NCI-H2227 (cell line): ENCODE measurements around the gene GDF11.

Experiments used
- DNase-seq: peaks from one replicate; lab custom pipeline; 2025; ENCODE audit not compliant: unreplicated experiment; lab: John Stamatoyannopoulos, UW

Gene GDF11

DNA sequence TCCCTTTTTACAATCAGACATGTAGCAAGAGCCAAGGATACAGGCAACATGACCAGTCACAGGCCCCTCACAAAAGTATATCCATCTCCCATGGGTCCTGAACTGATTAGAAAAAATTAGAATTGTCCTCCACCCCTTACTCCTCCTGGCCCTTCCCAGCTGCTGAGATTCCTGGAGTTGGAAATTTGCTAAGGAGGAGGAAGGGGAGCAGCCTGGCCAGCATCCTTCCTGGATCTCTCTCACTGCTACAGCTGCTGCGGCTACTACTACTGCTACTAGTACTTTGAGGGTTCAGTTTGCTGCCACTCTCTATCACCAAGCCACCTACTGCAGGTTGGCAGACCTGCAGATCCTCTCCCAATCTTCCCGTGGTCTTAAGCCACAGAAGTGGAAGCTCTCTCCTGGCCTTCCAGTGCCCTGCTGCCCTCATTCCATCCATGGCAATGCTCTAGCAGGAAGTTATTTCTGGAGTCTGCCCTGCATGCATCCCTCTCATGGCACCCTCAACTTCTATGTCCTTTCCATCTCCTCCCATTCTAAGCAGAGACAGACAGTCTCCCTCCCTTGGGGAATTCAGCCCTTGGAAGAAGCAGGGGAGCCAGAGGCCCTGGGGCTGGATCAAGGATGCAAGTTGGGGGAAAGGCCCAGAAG lies 36.2 kb upstream of the GDF11 start:
- DNase-seq: no peak

- DNase-seq: peak; percentile 47
These were observed 35.7 kb upstream of the GDF11 start for GRCh38 chr12:55707219-55707671.

GRCh38 chr12:55707841-55708694 lies 34.9 kb upstream of the GDF11 start, which contains the start of gene ITGA7:
Gene ITGA7, minus strand, starts transcription at chr12:55707904. Its CDS starts 222 bp downstream, at chr12:55707682.
- peak; percentile 89 for DNase-seq

- no peak for DNase-seq
These were observed 34.2 kb upstream of the GDF11 start for GRCh38 chr12:55708695-55709233.

- no peak for DNase-seq
These were observed 31.0 kb upstream of the GDF11 start for GRCh38 chr12:55711786-55712553.

- DNase-seq: no peak
These were observed 30.1 kb upstream of the GDF11 start for GRCh38 chr12:55712700-55713415.

GRCh38 chr12:55713721-55714120 lies 29.2 kb upstream of the GDF11 start:
- DNase-seq: no peak

- no peak for DNase-seq
These were observed 27.7 kb upstream of the GDF11 start for GRCh38 chr12:55715169-55715764.

- peak; percentile 97 for DNase-seq
These were observed 26.9 kb upstream of the GDF11 start, which contains the start of gene BLOC1S1 for GRCh38 chr12:55715833-55716581. Gene BLOC1S1, plus strand, starts transcription at chr12:55716046. Its CDS starts 6 bp downstream, at chr12:55716052.

DNA sequence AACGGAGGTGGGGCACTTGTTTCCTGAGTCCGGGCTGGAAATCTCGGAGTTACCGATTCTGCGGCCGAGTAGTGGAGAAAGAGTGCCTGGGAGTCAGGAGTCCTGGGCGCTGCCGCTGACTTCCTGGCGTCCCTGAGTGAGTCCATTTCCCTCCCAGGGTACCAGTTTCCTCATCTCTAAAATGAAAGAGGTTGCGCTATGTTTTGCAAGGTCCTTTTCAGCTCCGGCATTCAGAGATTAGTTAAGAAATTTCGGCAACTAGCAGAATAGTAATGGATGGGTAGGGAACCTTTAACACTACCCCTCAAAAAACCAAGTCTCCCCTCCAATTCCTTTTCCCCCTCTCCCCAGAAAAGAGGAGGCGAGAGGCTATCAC lies 26.4 kb upstream of the GDF11 start:
- DNase-seq: no peak

GRCh38 chr12:55717011-55718007 lies 25.6 kb upstream of the GDF11 start:
- DNase-seq: no peak

DNA sequence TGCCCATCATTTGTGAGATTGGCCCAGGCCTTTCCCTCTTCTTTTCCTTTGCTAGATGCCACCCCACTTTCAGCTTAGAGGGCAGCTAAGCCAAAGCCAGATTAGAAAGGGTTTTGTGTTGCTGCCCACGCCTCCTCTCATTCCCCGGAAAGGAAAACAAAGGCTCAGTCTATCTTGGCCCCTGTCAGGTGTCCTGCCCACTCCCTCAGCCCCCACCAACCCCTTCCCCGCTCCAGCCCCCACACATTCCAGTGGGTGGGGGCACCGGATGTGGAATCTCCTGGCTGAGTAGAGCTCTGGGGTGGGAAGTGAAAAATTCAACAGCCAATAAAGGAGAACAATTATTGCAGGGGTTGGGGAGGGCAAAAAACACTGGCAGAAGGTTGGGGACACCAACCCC lies 24.9 kb upstream of the GDF11 start:
- DNase-seq: no peak

GRCh38 chr12:55718624-55719275 lies 24.2 kb upstream of the GDF11 start:
- DNase-seq: no peak

DNA sequence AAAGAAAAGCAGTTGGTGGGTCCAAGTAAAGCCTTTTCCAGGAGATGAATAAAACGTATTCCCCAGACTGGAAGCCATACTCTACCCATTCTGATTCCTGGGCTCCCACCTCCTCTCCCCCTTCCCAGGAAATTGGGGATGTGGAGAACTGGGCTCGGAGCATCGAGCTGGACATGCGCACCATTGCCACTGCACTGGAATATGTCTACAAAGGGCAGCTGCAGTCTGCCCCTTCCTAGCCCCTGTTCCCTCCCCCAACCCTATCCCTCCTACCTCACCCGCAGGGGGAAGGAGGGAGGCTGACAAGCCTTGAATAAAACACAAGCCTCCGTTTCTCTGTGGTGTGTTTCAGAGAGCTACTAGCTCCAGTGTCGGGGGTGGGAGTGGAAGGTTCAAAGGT lies 23.6 kb upstream of the GDF11 start:
- no peak for DNase-seq

GRCh38 chr12:55720071-55720564 lies 22.8 kb upstream of the GDF11 start, which contains the start of gene RDH5:
Gene RDH5, plus strand, starts transcription at chr12:55720393. Its CDS starts 792 bp downstream, at chr12:55721185.
- DNase-seq: no peak

GRCh38 chr12:55720894-55721444 lies 22.0 kb upstream of the GDF11 start:
- no peak for DNase-seq

DNA sequence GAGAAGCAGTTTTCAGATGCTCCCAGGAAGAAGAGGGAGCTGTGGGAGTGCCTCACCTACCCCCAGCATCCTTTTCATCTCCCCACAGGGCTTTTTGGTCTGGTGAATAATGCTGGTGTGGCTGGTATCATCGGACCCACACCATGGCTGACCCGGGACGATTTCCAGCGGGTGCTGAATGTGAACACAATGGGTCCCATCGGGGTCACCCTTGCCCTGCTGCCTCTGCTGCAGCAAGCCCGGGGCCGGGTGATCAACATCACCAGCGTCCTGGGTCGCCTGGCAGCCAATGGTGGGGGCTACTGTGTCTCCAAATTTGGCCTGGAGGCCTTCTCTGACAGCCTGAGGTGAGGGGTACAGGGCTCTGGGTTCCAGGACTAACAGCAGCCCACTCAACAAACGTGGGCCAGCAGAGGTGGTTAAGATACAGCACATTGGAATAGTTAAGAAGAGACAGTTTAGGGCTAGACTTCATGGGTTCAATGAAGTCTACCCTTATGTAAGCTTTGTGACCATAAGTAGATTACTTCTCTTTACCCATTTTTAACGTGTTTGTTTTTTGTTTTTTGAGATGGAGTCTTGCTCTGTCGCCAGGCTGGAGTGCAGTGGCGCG lies 21.2 kb upstream of the GDF11 start:
- no peak for DNase-seq
